ENCODE measurements around the gene TCF25. TPM values are rescaled to one million over a fixed set of nuclear protein-coding genes. Genes with fewer than 3 reads are reported as not detected.
A peak's percentile ranks its signal among the peaks of the same experiment; 100 is the strongest.

Gene TCF25
- total RNA-seq, 1 donor from 2014 or later, result 82.6 TPM

- intact Hi-C loops (cut with micrococcal nuclease), result no loop called here
- no peak for TF ChIP-seq CTCF (IDR thresholded peaks at IDR 0.05; ENCODE audit: borderline replicate concordance)
- H3K27me3 ChIP-seq (ENCODE audit: low read depth), result no peaks in the 10 kb centered on the region
- no peak overlapping the region for H3K4me3 ChIP-seq
- H3K36me3 ChIP-seq, result peaks cover 70% of the 10 kb centered on the region
- H3K27ac ChIP-seq (replicated peaks), result no peak overlapping the region
- no peak for DNase-seq
- H3K9me3 ChIP-seq (replicated peaks), result no peaks in the 10 kb centered on the region
- peaks cover 15% of the 10 kb centered on the region for H3K4me1 ChIP-seq
These were observed 33.8 kb downstream of the TCF25 start for GRCh38 chr16:89907055-89907814.

GRCh38 chr16:89908236-89908635, 34.8 kb downstream of the TCF25 start:
- TF ChIP-seq CTCF (IDR thresholded peaks at IDR 0.05; ENCODE audit: borderline replicate concordance), result no peak
- Histone ChIP-seq H3K4me3 (no peak overlapping the region), H3K27ac (replicated peaks) (no peak overlapping the region), H3K36me3 (peaks cover 71% of the 10 kb centered on the region), H3K27me3 (ENCODE audit: low read depth) (no peaks in the 10 kb centered on the region), H3K9me3 (replicated peaks) (no peaks in the 10 kb centered on the region), H3K4me1 (peaks cover 15% of the 10 kb centered on the region)
- no peak for DNase-seq
- intact Hi-C loops (cut with micrococcal nuclease), result no loop called here

GRCh38 chr16:89909777-89910716, 36.7 kb downstream of the TCF25 start:
- Histone ChIP-seq H3K36me3 (peaks cover 57% of the 10 kb centered on the region), H3K27ac (replicated peaks) (peak overlapping the region; percentile 71), H3K4me1 (peaks cover 15% of the 10 kb centered on the region), H3K4me3 (no peak overlapping the region), H3K9me3 (replicated peaks) (no peaks in the 10 kb centered on the region), H3K27me3 (ENCODE audit: low read depth) (no peaks in the 10 kb centered on the region)
- DNase-seq, result peak; percentile 82
- intact Hi-C loops (cut with micrococcal nuclease), result no loop called here
- peak; percentile 92 for TF ChIP-seq CTCF (IDR thresholded peaks at IDR 0.05; ENCODE audit: borderline replicate concordance)

- no peak for TF ChIP-seq CTCF (IDR thresholded peaks at IDR 0.05; ENCODE audit: borderline replicate concordance)
- Histone ChIP-seq H3K4me1 (peaks cover 15% of the 10 kb centered on the region), H3K4me3 (no peak overlapping the region), H3K9me3 (replicated peaks) (no peaks in the 10 kb centered on the region), H3K27me3 (ENCODE audit: low read depth) (no peaks in the 10 kb centered on the region), H3K36me3 (peaks cover 49% of the 10 kb centered on the region), H3K27ac (replicated peaks) (peak overlapping the region; percentile 71)
- intact Hi-C loops (cut with micrococcal nuclease), result no loop called here
- DNase-seq, result no peak
These were observed 37.4 kb downstream of the TCF25 start for GRCh38 chr16:89910717-89911354.

- DNase-seq, result no peak
- Histone ChIP-seq H3K9me3 (replicated peaks) (no peaks in the 10 kb centered on the region), H3K4me1 (peaks cover 15% of the 10 kb centered on the region), H3K27me3 (ENCODE audit: low read depth) (no peaks in the 10 kb centered on the region), H3K27ac (replicated peaks) (no peak overlapping the region), H3K4me3 (no peak overlapping the region), H3K36me3 (peaks cover 43% of the 10 kb centered on the region)
- TF ChIP-seq CTCF (IDR thresholded peaks at IDR 0.05; ENCODE audit: borderline replicate concordance), result no peak
- intact Hi-C loops (cut with micrococcal nuclease), result no loop called here
These were observed 38.0 kb downstream of the TCF25 start for GRCh38 chr16:89911375-89911774.

Data from left ventricle myocardium inferior (tissue), 1 donor.